ENCODE data around the gene POLN.

The POLN gene

DNA sequence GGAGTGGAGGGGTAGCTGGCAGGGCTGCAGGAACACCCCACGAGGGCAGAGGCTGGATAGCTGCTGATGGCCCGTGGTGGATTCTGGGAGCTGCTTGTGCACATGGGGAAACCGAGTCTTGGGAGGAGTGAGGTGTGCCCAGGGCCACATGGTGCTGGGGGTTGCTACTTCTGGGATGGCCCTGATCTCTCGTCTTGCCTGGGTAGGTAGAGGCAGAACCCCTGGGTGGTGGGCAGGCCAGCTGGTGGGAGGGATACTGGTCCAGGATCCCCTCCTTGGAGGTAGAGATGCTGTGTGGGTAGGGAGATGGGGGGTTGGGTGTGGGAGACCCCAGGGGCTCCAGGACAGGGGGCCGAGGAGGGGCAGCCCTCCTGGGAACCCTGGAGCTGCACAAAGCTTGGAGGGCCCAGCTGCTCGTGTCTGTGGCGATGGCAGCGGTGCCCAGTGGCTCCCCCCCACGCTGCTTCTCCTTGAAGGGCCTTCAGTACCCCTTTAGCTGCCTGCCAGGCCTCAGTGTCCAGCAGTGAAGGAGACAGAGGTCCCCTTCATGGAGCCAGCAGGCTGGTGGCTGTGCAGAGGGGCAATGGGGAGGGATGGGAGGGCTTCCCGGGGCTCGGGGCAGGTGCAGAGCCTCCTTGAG lies 179.6 kb downstream of the POLN start:
- DNase-seq (ENCODE audit: low read depth in 3 of 3, low spot score in 1 of 3): no peak

DNA sequence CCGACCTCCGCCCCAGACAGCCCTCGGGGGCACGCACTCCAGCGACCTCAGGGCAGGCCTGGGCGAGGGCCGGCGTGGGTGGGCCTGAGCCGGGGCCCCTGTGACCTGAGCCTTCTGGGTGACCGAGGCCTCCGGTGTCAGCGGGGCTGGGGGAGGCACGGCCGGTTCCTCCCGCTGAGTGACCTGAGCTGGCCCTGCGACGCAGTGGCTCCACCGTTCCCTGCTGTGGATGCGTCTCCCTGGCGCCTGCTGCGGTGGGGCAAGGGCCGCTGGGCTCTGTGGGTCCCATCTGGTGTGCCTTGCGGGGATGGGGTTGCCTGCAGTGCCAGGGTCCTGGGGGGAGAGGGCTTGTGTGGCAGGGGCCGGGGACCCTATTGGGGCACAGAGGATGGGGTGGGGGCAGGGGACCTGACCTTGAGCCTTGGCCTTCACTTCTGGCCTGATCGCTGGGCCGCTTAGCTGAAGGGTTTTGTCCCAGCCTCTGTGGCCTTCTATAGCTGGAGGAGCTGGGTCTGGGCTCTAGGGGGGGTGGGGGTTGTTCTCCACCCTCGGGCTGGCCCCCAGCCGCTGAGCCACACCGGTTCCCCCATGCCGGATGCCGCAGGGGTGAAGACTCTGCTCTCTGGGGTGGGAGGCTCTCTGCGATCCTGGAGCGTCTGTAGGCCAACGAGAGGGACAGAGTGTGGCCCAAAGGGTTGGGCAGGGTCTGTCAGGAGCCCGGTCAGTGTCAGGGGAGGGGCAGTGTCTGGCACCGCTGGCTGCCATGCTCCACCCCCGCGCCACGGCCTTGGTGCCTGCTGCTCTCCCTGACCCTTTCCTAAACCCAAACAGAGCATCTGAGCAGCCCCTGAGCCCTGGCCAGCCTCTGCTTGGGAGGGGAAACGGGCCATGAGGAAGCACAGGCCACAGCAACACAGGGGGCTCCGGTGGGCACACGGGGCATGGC lies 180.5 kb downstream of the POLN start:
- DNase-seq (ENCODE audit: low read depth in 3 of 3, low spot score in 1 of 3): no peak

DNA sequence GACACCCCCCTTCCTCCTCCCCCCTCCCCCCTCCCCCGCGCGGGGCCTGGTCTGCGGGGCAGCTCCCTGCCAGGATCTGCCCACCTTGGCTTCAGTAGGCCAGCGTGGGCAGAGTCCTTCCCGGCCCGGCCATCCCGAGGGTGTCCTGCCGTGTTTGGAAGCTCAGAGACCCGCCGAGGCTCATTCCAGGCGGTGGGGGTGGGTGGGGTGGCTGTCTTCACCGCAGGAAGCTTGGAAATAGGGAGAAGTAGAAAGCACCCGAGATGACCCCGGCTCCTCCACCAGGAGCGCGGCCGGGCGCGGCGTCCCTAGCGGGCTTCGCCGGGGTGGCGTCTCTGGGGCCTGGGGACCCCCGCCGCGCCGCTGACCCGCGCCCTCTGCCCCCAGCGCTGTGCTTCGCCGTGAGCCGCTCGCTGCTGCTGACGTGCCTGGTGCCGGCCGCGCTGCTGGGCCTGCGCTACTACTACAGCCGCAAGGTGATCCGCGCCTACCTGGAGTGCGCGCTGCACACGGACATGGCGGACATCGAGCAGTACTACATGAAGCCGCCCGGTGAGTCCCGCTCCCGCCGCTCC lies 181.2 kb downstream of the POLN start:
- no peak for DNase-seq (ENCODE audit: low read depth in 3 of 3, low spot score in 1 of 3)

DNA sequence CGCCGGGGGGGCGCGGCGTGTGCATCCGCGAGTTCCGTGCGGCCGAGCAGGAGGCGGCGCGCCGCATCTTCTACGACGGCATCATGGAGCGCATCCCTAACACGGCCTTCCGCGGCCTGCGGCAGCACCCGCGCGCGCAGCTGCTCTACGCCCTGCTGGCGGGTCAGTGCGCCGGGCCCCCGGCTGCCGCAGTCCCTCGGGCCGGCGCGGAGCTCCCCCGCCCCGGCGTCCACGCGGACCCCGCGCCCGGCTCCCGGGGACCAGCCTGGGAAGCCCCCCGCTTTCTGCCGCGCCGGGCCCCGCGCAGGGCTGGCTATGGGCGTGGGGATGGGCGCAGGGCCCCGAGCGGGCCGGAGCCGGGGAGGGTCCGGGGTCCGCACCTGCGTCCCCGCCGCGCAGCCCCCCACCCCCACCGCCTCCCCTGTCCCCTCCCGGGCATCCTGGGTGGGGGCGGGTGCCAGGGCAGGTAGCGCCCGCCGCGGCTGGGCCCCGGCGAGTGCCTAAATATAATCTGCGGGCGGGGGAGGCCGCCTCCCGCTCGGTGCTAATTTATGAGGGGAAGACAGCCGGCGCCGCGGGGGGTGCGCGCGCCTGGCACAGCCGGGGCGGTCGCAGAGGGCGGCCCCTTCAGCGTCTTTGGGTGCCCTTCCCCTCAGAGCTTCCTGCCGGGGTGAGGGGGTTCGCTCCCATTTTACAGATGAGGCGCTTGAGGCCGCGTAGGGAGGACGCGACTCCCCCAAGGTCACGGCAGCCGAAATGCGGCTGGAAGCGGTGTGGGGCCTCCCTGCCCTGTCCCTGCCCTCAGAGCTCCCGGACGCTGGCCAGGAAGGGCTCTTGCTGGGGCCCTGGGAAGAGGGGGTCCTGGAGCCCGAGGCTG lies 182.0 kb downstream of the POLN start:
- DNase-seq (ENCODE audit: low read depth in 3 of 3, low spot score in 1 of 3): no peak

DNA sequence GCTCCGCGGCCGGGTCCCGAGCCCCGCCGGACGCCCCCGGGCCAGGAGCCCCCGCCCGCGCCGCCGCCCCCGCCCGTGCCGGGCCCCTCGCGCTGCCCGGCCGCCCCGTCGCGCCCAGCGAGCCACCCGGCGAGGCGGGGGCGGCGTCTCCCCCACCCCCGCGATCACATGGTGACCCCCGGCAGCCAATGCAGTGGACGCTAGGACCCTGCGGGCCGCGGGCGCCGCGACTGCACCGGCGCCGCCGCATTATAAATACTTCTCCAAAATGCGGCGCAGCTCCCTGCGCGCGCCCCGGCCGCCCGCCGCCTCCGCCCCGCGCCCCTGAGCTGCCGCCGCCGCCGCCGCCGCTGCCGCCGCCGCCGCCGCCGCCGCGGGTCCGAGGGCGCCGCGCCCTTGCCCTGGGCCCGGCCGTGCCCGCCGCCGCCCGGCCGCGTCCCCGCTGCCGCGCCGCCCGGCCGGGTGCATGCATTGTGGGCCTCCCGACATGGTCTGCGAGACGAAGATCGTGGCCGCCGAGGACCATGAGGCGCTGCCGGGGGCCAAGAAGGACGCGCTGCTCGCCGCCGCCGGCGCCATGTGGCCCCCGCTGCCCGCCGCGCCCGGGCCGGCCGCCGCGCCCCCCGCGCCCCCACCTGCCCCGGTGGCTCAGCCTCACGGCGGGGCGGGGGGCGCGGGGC lies 182.7 kb downstream of the POLN start, which contains the start of gene NAT8L:
NAT8L (plus strand) TSS at position 282 of the 680 bp plus-strand sequence; CDS start at position 467, 185 bp downstream.
- no peak for DNase-seq (ENCODE audit: low read depth in 3 of 3, low spot score in 1 of 3)

DNA sequence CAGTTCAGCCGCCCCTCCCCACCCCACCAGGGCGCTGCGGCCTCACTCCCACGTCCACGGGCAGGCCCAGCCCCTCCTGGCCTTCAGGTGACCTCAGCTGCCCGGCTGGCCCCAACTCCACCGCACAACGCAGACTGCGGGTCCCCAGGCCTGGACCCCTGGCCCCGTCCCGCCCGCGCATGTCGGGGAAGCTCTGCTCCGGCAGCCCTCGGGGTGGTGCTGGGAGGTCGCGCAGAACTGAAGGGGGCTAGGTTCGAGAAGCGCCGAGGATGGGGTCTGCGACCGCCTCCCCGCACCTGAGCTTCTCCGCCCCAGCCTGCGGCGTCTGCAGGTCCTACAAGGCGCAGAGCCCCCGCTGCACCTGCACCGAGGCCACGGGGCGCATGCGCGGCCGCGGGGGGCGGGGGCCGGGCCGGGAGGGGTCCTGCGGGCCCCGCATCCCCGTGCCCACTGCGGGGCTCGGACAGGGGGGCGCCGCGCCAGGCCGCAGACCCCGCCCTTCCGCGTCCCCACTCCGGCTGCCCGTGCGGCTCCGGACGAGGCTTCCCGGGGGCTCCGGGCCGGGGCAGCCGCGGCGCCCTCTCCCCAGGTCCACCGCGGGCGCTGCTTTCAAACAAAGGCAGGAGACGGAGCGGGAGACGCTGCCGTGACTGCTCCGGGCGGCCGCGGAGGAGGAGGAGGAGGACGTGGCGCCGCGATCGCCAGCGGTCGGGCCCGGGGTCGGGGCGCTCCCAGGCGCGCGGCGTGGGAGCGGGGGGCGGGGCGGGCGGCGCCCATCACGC lies 183.5 kb downstream of the POLN start:
- no peak for DNase-seq (ENCODE audit: low read depth in 3 of 3, low spot score in 1 of 3)

DNA sequence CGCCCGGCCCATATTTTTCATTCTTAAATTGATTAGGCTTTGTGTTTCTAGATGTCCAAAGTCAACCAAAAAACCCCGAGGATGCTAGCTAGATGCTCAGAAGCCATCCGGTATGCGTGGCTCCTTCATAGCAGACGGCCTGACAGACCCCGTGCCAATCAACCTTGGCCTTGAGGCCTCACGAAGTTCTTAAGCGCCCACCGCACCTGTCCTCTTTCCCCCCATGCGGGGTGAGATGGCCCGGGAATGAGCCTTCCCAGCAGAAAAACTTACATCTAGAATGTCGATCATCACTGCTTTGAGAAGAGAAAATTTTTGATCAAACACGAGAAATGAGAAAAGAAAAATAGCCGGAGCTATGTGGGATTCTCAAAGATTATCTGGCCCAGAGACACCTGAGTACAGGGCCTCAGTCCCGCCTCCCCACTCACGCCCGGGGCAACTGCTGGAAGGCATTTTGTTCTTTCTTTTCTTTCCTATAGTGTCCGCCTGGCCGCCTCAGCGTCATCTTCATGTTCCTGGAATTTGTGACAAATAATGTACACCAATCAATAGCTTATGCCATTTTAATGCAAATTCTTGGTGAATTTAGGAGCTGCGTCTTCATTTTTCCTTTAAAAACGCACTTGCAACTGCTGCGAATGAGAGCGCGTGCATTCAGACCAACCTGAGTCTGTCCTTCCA lies 184.4 kb downstream of the POLN start:
- no peak for DNase-seq (ENCODE audit: low read depth in 3 of 3, low spot score in 1 of 3)

DNA sequence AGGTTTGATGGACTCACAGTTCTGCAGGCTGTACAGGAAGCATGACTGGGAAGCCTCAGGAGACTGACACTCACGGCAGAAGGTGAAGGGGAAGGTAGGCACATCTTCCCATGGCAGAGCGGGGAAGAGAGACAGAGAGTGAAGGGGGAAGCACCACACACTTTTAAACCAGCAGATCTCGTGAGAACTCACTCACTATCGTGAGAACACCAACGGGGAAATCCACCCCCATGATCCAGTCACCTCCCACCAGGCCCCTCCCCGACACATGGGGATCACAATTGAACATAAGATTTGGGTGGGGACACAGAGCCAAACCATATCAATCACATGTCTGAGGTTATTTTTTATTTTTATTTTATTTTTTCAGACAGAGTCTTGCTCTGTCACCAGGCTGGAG lies 187.7 kb downstream of the POLN start:
- DNase-seq (ENCODE audit: low read depth in 3 of 3, low spot score in 1 of 3): no peak

DNA sequence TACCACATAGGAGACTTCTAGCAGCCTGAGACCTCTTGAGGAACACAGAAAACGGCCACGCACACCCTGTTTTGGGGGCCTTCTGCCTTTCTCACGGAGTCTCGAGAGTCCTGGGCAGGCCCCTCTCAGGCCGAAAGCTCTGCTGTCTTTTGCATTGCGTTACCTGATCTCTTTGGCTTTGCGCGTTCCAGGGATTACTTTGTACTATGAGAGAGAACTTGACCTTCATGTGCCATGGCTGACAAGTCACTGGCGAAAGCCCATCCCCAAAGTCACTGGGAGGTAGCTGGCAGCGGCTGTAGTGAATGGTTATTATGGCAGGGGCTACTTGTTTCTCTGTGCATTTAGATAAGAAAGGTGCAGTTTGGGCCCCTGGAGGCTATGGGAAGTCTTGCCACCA lies 190.8 kb downstream of the POLN start:
- DNase-seq (ENCODE audit: low read depth in 3 of 3, low spot score in 1 of 3): no peak

DNA sequence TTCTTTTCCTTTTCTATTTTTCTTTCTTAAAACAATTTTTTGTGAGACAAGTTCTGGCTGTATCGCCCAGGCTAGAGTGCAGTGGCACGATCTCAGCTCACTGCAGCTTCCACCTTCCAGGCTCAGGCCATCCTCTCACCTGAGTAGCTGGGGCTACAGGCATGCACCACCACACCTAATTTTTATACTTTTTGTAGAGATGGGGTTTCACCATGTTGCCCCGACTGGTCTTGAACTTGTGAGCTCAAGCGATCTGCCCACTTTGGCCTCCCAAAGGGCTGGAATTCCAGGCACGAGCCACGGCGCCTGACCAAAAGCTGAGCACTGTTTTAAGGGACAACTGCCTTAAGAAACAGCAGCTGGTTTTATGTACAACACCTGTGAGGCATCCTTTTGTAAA lies 192.1 kb downstream of the POLN start:
- no peak for DNase-seq (ENCODE audit: low read depth in 3 of 3, low spot score in 1 of 3)

DNA sequence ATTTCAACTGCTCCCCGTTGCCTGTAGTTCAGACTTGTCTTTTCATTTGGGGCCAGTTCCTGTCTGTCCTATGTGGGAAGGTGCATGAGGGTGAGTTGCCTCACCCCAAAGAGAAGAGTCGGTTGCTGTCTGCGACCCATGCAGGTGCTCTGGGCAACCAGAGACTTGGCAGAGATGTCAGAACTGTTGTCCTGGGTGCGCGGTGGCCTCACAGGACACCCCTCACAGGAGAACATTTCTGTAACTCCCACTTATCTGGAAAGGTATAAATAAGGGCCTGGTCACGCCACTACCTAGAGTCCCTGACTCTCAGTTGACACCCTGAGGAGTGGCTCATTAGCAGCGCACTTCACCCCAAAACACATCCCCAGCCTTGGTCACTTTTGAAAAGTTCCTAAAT lies 192.5 kb downstream of the POLN start:
- no peak for DNase-seq (ENCODE audit: low read depth in 3 of 3, low spot score in 1 of 3)

DNA sequence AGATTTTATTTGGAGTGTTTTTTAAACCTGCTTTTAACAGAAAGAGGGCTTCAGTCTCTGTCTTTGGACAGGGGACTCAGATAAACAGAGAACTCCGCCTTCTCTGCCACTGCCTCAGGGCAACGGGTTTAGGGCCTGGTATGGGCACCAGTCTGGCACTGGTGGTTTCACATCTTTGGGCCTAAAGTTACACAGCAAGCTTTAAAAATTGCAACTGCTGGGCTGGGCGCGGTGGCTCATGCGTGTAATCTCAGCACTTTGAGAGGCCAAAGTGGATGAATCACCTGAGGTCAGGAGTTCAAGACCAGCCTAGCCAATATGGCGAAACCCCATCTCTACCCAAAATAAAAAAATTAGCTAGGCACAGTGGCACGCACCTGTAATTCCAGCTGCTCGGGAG lies 193.1 kb downstream of the POLN start:
- DNase-seq (ENCODE audit: low read depth in 3 of 3, low spot score in 1 of 3): no peak

DNA sequence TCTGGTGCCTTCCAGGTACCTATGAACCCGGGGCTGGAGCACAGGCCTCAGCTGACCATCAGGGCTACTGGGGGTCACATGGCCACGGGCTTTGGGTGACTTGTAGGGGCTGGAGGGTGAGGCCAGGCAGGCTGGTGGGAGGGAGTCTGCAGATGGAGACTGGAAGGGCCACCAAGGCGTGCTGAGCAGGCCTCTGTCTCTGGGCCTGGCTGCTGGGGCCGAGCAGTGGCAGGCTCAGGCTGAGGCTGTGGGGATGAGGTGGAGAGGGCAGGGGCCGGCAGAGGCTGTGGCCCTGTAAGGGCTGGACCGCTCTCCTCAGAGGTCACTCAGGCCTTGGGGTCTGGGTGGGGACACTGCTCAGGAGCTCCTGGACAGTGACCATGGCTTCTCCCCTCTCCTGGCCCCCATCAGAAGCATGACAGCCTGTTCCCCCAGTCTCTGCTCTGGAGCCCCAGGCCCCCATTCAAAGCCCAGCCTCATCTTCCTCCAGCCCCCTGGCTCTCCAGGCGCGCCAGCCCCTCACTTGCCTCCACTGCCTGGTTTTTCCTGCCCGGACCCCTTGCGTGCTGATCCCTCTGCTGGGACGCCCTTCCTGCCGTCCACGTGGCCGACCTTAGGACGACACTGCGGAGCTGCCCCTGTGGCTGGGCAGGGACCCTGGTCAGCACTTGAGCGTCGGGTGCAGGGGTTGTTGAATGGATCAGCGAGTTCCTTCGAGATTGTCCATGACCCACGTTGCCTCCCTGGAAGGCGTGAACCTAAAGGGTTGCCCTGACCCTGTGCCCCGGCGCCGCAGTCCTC lies 193.9 kb downstream of the POLN start:
- DNase-seq (ENCODE audit: low read depth in 3 of 3, low spot score in 1 of 3): no peak

DNA sequence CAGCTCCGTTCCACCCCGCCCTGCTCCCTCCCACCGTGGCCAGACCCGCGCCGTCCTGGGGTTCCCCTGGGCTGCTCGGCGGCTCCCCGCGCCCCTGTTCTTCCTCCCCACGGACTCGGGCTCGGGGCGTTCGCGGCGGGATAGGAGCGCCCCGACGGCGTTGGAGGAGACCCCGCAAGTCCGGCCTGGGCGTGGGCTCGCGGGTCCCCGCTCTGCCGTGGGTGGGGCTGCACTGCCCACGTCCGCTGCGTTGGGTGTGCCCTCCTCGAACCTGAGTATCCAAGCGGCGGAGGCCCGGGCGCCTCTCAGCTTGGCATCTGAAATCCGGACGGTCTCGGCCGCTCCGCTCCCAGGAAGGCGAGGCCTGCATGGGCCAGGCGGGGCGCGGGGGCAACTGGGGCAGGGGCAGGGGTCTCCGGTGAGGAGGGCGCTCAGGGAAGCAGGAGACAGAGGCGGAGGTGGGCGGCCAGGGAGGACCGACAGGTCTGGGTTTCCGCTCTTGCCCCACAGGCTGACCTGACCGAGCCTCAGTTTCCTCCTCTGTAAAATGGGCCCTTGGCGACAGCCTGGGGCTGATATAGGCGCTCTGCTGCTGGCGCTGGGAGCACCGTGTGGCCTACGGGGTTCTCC lies 194.8 kb downstream of the POLN start:
- no peak for DNase-seq (ENCODE audit: low read depth in 3 of 3, low spot score in 1 of 3)

DNA sequence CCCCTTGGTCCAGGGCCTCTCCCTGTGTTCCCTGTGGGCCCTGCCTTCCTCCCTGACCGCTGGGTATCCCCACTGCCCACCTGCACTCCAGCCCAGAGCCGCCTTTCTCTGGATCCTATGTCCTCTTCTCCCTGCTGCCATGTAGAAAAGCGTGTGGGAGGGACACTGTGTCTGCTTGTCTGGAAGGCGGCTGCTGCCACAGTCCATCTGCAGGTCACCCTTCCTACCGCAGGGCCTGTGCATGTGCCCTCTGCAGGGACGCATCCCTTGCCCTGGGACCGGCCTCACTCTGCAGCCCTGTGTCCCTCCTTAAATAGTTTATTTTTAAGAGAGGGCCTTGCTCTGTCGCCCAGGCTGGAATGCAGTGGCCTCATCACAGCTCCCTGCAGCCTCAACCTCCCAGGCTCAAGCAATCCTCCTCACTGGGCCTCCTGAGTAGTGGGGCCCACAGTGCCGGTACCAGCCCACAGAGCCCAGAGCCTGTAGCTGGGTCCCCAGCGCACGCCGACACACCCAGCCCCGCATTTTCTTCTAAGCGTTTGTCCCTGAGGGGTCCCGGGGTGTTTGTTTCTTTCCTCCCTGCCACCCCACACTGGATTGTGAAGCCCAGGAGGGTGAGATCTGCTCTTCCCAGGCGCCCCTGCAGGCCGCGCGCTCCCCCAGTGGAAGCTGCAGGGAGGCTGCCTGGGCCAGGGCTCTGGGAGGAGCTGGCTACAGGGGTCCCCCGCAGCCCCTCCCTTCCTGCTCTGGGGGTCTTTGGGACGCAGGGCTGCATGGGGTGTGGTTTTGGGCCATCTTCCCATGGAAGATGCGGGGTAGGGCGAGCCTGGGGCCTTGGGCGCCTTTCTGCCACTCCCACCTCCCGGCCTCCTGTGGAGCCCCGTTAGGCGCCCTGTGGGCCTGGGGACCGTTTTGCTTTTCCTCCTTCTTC lies 195.6 kb downstream of the POLN start:
- no peak for DNase-seq (ENCODE audit: low read depth in 3 of 3, low spot score in 1 of 3)

DNA sequence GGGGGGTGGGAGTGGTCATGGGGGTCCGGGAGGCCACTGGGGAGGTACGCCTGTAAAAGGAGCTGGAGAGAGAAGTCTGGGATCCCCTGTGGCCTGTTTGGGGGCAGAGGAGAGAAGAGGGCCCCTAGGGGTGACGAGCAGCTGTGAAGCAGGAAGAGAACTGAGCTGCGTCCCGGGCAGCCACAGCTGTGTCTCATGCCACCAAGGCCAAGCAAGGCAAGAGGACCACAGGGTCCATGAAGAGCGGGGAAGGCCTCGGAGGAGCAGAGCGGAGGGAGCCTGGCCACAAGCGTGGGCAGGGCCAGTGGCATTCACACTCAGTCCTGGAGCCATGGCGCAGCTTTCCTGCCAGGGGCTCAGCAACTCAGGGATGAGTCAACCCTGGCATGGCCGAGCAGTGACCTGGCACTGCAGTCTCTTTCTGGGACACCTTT lies 196.4 kb downstream of the POLN start:
- no peak for DNase-seq (ENCODE audit: low read depth in 3 of 3, low spot score in 1 of 3)

Measured in stimulated activated CD4-positive, alpha-beta T cell treated with anti-CD3 and anti-CD28 coated beads, TNF-alpha, amount 100 ng/mL, for 1 hour (primary cell).